H1 (cell line): ENCODE measurements around the gene ODF4. TPM values are rescaled to one million over a fixed set of nuclear protein-coding genes. Genes with fewer than 3 reads are reported as not detected.
"Not testable (repeated sequence)": the region's sequence is repeated elsewhere in the genome, so short reads cannot be mapped to it uniquely, and the experiment has no call there.

Experiments
- CTCF ChIA-PET: fragments of 300-600 bp; sonication (Branson Sonifier 250); formaldehyde crosslinking; loops from one replicate; lab custom pipeline; 2021; ENCODE audit not compliant: partially characterized antibody; lab: Charles Lee
- POLR2A ChIA-PET: fragments of 300-600 bp; sonication (Branson Sonifier 250); formaldehyde crosslinking; loops from one replicate; lab custom pipeline; 2021; ENCODE audit warnings: inconsistent platforms; ENCODE audit not compliant: partially characterized antibody; lab: Charles Lee
- DNase-seq, 2 experiments: peaks; one replicate each; pipeline versions ENCODE4 v3.0.0 to v3.0.0-alpha.2; 2010 to 2022; ENCODE audit warnings: low spot score in 2 of 2, low read depth in 1 of 2, mixed read lengths in 1 of 2
- FAIRE-seq: peaks from 2 replicates; lab custom pipeline; 2011; peaks lifted over from hg19 to GRCh38; lab: Jason Lieb, UNC
- H2AFZ ChIP-seq: 2 replicates; pipeline ENCODE4 v1.8.1; 2012; ENCODE audit warnings: low read length, inconsistent platforms
- H2AK5ac ChIP-seq: 2 replicates; pipeline ENCODE4 v1.6.1; 2013; ENCODE audit warnings: low read depth, low read length
- H2BK120ac ChIP-seq: replicated peaks from 2 replicates; pipeline ENCODE3; 2013; ENCODE audit warnings: low read depth, low read length, inconsistent platforms
- H2BK12ac ChIP-seq: 2 replicates; pipeline ENCODE4 v1.6.1; 2013; ENCODE audit warnings: low read depth, low read length
- H2BK15ac ChIP-seq: 2 replicates; pipeline ENCODE4 v1.6.1; 2013; ENCODE audit warnings: low read length
- H2BK20ac ChIP-seq: 2 replicates; pipeline ENCODE4 v1.6.1; 2013; ENCODE audit warnings: low read length
- H2BK5ac ChIP-seq: 2 replicates; pipeline ENCODE4 v1.6.1; 2013; ENCODE audit warnings: low read depth, low read length
- H3K14ac ChIP-seq: 2 replicates; pipeline ENCODE4 v1.6.1; 2013; ENCODE audit warnings: inconsistent platforms; ENCODE audit not compliant: insufficient read length
- H3K18ac ChIP-seq: 2 replicates; pipeline ENCODE4 v1.6.1; 2013; ENCODE audit warnings: low read length; ENCODE audit errors: extremely low read depth
- H3K23ac ChIP-seq: 2 replicates; pipeline ENCODE4 v1.6.1; 2013; ENCODE audit warnings: inconsistent platforms; ENCODE audit not compliant: insufficient read length
- H3K23me2 ChIP-seq: 2 replicates; pipeline ENCODE4 v1.6.1; 2013; ENCODE audit warnings: low read depth, low read length
- H3K27ac ChIP-seq: 2 replicates; pipeline ENCODE4 v1.6.1; 2011; ENCODE audit warnings: low read depth, low read length, inconsistent platforms
- H3K27me3 ChIP-seq, 4 experiments: replicated peaks in 1 of 4; 1 replicate in 1 of 4; 2 replicates in 3 of 4; pipeline versions ENCODE4 v1.6.1 to v1.8.1; 2011 to 2013; ENCODE audit warnings: low read length in 3 of 4, mild to moderate bottlenecking in 3 of 4, inconsistent platforms in 2 of 4, mixed read lengths in 2 of 4, moderate library complexity in 1 of 4; ENCODE audit not compliant: control insufficient read depth in 3 of 4, insufficient read depth in 3 of 4; ENCODE audit errors: extremely low read depth in 1 of 4
- H3K36me3 ChIP-seq, 4 experiments: 2 replicates each; pipeline versions ENCODE4 v1.6.1 to v1.8.1; 2011 to 2013; ENCODE audit warnings: mild to moderate bottlenecking in 4 of 4, low read length in 3 of 4, moderate library complexity in 2 of 4, control low read depth in 1 of 4, inconsistent platforms in 1 of 4; ENCODE audit not compliant: insufficient read depth in 4 of 4, control insufficient read depth in 2 of 4
- H3K4ac ChIP-seq: replicated peaks from 2 replicates; pipeline ENCODE3; 2013; ENCODE audit warnings: low read length, low read depth, mixed read lengths, inconsistent platforms; ENCODE audit not compliant: insufficient read length
- H3K4me1 ChIP-seq, 4 experiments: replicated peaks in 1 of 4; 1 replicate in 1 of 4; 2 replicates in 3 of 4; pipeline versions ENCODE4 v1.6.1 to v1.8.1; 2011 to 2013; ENCODE audit warnings: low read length in 3 of 4, inconsistent platforms in 2 of 4, mixed read lengths in 1 of 4; ENCODE audit not compliant: insufficient read depth in 4 of 4, control insufficient read depth in 3 of 4
- H3K4me2 ChIP-seq, 2 experiments: 2 replicates each; pipeline versions ENCODE4 v1.6.1 to v1.8.1; 2011 to 2013; ENCODE audit warnings: low read depth in 2 of 2, low read length in 2 of 2, control low read depth in 1 of 2, inconsistent platforms in 1 of 2, mild to moderate bottlenecking in 1 of 2; ENCODE audit not compliant: insufficient read depth in 1 of 2
- H3K4me3 ChIP-seq, 4 experiments: fragments of 200-600, 300-600 bp in 1 of 4; sonication (generic), shearing (Covaris generic), sonication (Bioruptor Twin) in 1 of 4; 2 replicates each; pipeline versions ENCODE4 v1.5.1 to v1.8.1; 2011 to 2016; ENCODE audit warnings: low read length in 4 of 4, low read depth in 3 of 4, control low read depth in 2 of 4, inconsistent platforms in 2 of 4, mild to moderate bottlenecking in 2 of 4, mixed read lengths in 1 of 4, moderate library complexity in 1 of 4; ENCODE audit not compliant: insufficient read depth in 2 of 4; ENCODE audit errors: extremely low read depth in 1 of 4
- H3K56ac ChIP-seq: replicated peaks from 2 replicates; pipeline ENCODE3; 2013; ENCODE audit warnings: low read depth, mild to moderate bottlenecking, mixed read lengths, low read length, inconsistent platforms; ENCODE audit not compliant: insufficient read length
- H3K79me1 ChIP-seq: 2 replicates; pipeline ENCODE4 v1.6.1; 2013; ENCODE audit warnings: low read depth, low read length, control low read depth
- H3K79me2 ChIP-seq, 2 experiments: 2 replicates each; pipeline versions ENCODE4 v1.6.1 to v1.8.1; 2012 to 2013; ENCODE audit warnings: low read length in 2 of 2, mild to moderate bottlenecking in 2 of 2, inconsistent platforms in 1 of 2; ENCODE audit not compliant: insufficient read depth in 2 of 2, control insufficient read depth in 1 of 2
- H3K9ac ChIP-seq, 4 experiments: replicated peaks in 1 of 4; 1 replicate in 1 of 4; 2 replicates in 3 of 4; pipeline versions ENCODE4 v1.6.1 to v1.8.1; 2011 to 2013; ENCODE audit warnings: low read depth in 3 of 4, low read length in 3 of 4, control low read depth in 2 of 4, mild to moderate bottlenecking in 2 of 4, moderate library complexity in 2 of 4, inconsistent platforms in 1 of 4; ENCODE audit errors: extremely low read depth in 1 of 4
- H3K9me3 ChIP-seq, 2 experiments: 2 replicates each; pipeline versions ENCODE4 v1.6.1 to v1.8.1; 2012 to 2013; ENCODE audit warnings: mild to moderate bottlenecking in 2 of 2, moderate library complexity in 2 of 2, control low read depth in 1 of 2, inconsistent platforms in 1 of 2, low read depth in 1 of 2, low read length in 1 of 2, mixed read lengths in 1 of 2; ENCODE audit not compliant: insufficient read depth in 2 of 2
- H4K20me1 ChIP-seq, 2 experiments: replicated peaks in 1 of 2; 2 replicates each; pipeline versions ENCODE3 to v1.8.1; 2011 to 2013; ENCODE audit warnings: inconsistent platforms in 2 of 2, low read length in 2 of 2, mild to moderate bottlenecking in 1 of 2; ENCODE audit not compliant: insufficient read depth in 2 of 2, control insufficient read depth in 1 of 2
- H4K5ac ChIP-seq: 2 replicates; pipeline ENCODE4 v1.6.1; 2013; ENCODE audit warnings: low read length, low read depth, mixed read lengths, inconsistent platforms; ENCODE audit not compliant: insufficient read length
- H4K8ac ChIP-seq: 2 replicates; pipeline ENCODE4 v1.8.0; 2013; ENCODE audit warnings: mild to moderate bottlenecking, moderate library complexity, low read length, inconsistent platforms; ENCODE audit not compliant: insufficient read depth; ENCODE audit errors: extremely low read depth
- H4K91ac ChIP-seq: replicated peaks from 2 replicates; pipeline ENCODE3; 2013; ENCODE audit warnings: low read length, mixed read lengths, inconsistent platforms; ENCODE audit not compliant: insufficient read length
- WGBS, 2 experiments: shearing (Covaris generic) in 1 of 2; methylation state at CpG; one replicate each; pipeline versions ENCODE4 v1.1.6 to v1.1.7; 2013 to 2015; ENCODE audit warnings: low lambda C conversion rate in 2 of 2, mixed read lengths in 2 of 2, inconsistent platforms in 1 of 2, low coverage in 1 of 2, missing lambda C conversion rate in 1 of 2; ENCODE audit not compliant: insufficient replicate concordance in 2 of 2, insufficient coverage in 1 of 2, insufficient read length in 1 of 2; ENCODE audit errors: extremely low coverage in 1 of 2, missing lambda C conversion rate in 1 of 2; 5-methylcytosine and 5-hydroxymethylcytosine counted together
- polyA plus RNA-seq, 7 experiments: library from polyadenylated mRNA; depleted of rRNA in 3 of 7; stranded (reverse) in 5 of 7; unstranded in 2 of 7; fragments of >200 nt in 5 of 7; fragments of 200-250 nt in 2 of 7; gene quantifications; 1 replicate in 5 of 7; 2 replicates in 1 of 7; 4 replicates in 1 of 7; pipeline versions ENCODE4 v1.2.1 to v1.2.3, GENCODE V29; 2011 to 2013; ENCODE audit warnings: missing spikeins in 2 of 7, mixed read lengths in 2 of 7
- total RNA-seq: library from RNA; stranded (reverse); fragmentation: NEBNext Ultra II Directional; extraction: Animal tissue kit (Norgen Biotek cat#: 25700); gene quantifications from 2 replicates; pipeline ENCODE4 v1.2.1, GENCODE V29; 2021

ODF4 gene
- total and polyA plus RNA-seq, 2 of the 8 experiments (the other 6 are each of a cell fraction or from before 2014, with no cell fraction given) = not detected

- H3K27ac ChIP-seq, H2BK120ac ChIP-seq, H2BK20ac ChIP-seq, H3K4me1 ChIP-seq, H3K27me3 ChIP-seq, H3K79me2 ChIP-seq, H3K4me3 ChIP-seq, H3K4me2 ChIP-seq, H3K14ac ChIP-seq, FAIRE-seq, H3K9ac ChIP-seq, H2BK15ac ChIP-seq, H2BK12ac ChIP-seq, H4K8ac ChIP-seq, H3K56ac ChIP-seq, H3K79me1 ChIP-seq, H4K5ac ChIP-seq, H3K36me3 ChIP-seq, H3K18ac ChIP-seq, H2AK5ac ChIP-seq, H2BK5ac ChIP-seq, H4K20me1 ChIP-seq, H3K4ac ChIP-seq, H3K9me3 ChIP-seq, H3K23me2 ChIP-seq, H4K91ac ChIP-seq, H2AFZ ChIP-seq, DNase-seq, H3K23ac ChIP-seq: not testable (repeated sequence)
- CTCF ChIA-PET = interaction anchor here (1.6 to 2.0 kb wide), 2 partner anchors 21 to 46 kb away, joined by 4 to 5 read pairs; no protein-coding TSS in a partner anchor
- POLR2A ChIA-PET = interaction anchor here (0.9 to 5.8 kb wide), 8 partner anchors 9 to 174 kb away, joined by 3 to 26 read pairs (median 4); partner anchors contain the start of genes KRABD2 and RPL26
- 95% methylated on average over 23 of the region's 25 CpGs; no CpG with 5 or more reads in 1 of the 2 experiments for WGBS, 2 experiments
These were observed 7.4 kb downstream of the ODF4 start for GRCh38 chr17:8347001-8347400.
